Measurements from ENCODE around the gene BANP. TPM values are rescaled to one million over a fixed set of nuclear protein-coding genes. Genes with fewer than 3 reads are reported as not detected.

Gene BANP
- total RNA-seq, 3 donors from 2014 or later (not counting 1 experiment from before 2014, with no cell fraction given): 88.8 to 117 (median 117) TPM

DNA sequence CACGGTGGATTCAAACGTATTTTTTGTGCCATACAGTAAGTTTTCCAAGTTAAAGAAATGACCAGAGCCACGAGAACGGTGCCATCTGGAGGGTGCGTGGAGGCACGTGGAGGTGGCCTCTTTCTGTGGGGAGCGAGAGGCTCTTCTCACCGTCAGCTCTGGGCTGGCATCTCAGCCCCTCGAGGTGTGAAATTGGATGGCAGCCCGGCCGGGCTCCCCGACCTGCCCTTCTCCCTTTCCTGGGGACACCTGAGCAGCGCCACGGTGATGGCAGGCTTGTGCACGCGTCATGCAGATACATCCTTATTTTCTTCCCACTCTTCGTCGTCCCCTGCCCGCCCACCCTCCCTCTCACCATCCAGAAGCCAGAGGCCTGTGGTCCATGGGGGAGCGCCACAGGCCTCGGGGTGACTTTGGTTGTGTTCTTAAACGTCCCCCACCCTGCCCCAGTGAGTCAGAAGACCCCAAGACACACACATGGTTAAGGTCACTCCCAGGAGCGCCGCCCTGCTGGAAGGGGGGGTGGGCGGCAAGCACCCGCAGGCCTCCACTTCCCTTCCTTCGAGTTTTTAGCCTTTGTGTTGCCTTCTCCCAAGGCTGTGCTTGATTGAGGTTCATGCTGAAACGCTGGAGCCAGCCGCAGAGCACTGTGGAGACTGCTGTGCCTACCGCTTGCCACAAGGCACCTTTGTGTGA, 109.4 kb downstream of the BANP start:
- no peaks in the 10 kb centered on the region for H3K36me3 Mint-ChIP-seq
- no peaks in the 10 kb centered on the region for H3K27me3 ChIP-seq (ENCODE audit: control insufficient read depth, insufficient read depth, low read length)
- H3K4me1 Mint-ChIP-seq: peaks cover 0 to 4% of the 10 kb centered on the region in 2 donors
- 96% methylated on average over 29 of the region's 30 CpGs for WGBS (ENCODE audit: insufficient coverage)
- no peaks in the 10 kb centered on the region for H3K4me1 ChIP-seq (ENCODE audit: control insufficient read depth, insufficient read depth, low read length)
- no peak overlapping the region for H3K27ac ChIP-seq (ENCODE audit: low read length)
- H3K4me3 Mint-ChIP-seq: no peak overlapping the region
- TF ChIP-seq, protein P1, sequence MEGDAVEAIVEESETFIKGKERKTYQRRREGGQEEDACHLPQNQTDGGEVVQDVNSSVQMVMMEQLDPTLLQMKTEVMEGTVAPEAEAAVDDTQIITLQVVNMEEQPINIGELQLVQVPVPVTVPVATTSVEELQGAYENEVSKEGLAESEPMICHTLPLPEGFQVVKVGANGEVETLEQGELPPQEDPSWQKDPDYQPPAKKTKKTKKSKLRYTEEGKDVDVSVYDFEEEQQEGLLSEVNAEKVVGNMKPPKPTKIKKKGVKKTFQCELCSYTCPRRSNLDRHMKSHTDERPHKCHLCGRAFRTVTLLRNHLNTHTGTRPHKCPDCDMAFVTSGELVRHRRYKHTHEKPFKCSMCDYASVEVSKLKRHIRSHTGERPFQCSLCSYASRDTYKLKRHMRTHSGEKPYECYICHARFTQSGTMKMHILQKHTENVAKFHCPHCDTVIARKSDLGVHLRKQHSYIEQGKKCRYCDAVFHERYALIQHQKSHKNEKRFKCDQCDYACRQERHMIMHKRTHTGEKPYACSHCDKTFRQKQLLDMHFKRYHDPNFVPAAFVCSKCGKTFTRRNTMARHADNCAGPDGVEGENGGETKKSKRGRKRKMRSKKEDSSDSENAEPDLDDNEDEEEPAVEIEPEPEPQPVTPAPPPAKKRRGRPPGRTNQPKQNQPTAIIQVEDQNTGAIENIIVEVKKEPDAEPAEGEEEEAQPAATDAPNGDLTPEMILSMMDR (IDR thresholded peaks at IDR 0.05): no peak
- H3K9me3 Mint-ChIP-seq: no peaks in the 10 kb centered on the region
- DNase-seq: no peak
- peaks cover 25% of the 10 kb centered on the region for H3K36me3 ChIP-seq (ENCODE audit: control insufficient read depth, insufficient read depth, low read length)
- no peaks in the 10 kb centered on the region for H3K27me3 Mint-ChIP-seq (ENCODE audit: low read depth in 2 of 2)
- no peak overlapping the region for H3K27ac Mint-ChIP-seq
- H3K9me3 ChIP-seq (ENCODE audit: control insufficient read depth, insufficient read depth, low read length): no peaks in the 10 kb centered on the region
- no peak for ATAC-seq
- intact Hi-C loops (cut with micrococcal nuclease): no loop called here
- no peak overlapping the region for H3K4me3 ChIP-seq (ENCODE audit: low read length)

DNA sequence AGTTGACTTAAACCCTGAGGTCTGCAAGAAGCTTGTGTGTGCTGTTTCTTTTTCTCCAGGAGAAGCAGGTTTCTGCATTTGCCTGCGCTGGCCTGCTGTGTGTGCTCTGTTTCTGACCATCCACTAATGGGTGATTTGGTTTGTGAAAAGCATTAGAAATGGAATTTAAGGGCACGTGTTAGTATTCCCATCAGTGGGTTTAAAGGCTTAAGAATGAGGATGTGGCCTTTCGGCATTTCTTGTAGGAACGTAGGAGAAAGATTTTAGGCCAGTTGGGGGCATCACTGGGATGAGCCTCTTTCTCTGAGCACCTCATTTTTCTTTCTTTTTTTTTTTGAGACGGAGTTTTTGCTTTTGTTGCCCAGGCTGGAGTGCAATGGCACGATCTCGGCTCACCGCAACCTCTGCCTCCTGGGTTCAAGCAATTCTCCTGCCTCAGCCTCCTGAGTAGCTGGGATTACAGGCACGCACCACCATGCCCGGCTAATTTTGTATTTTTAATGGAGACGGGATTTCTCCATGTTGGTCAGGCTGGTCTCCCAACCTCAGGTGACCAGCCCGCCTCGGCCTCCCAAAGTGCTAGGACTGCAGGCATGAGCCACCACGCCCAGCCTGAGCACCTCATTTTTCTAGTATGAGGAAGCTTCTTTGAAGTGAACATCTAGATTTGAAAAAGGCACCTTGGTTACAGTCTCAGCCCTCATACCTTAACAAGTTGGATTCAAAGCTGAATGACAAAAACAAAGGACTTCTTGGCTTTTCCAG, 110.3 kb downstream of the BANP start:
- no peaks in the 10 kb centered on the region for H3K4me1 ChIP-seq (ENCODE audit: control insufficient read depth, insufficient read depth, low read length)
- Mint-ChIP-seq H3K4me1 (peaks cover 0 to 4% of the 10 kb centered on the region in 2 donors), H3K4me3 (no peak overlapping the region), H3K36me3 (no peaks in the 10 kb centered on the region), H3K27ac (no peak overlapping the region), H3K27me3 (ENCODE audit: low read depth in 2 of 2) (no peaks in the 10 kb centered on the region), H3K9me3 (no peaks in the 10 kb centered on the region)
- H3K4me3 ChIP-seq (ENCODE audit: low read length): no peak overlapping the region
- no peak overlapping the region for H3K27ac ChIP-seq (ENCODE audit: low read length)
- 93% methylated on average over 14 of the region's 14 CpGs for WGBS (ENCODE audit: insufficient coverage)
- TF ChIP-seq, protein P1 (IDR thresholded peaks at IDR 0.05): no peak
- peaks cover 25% of the 10 kb centered on the region for H3K36me3 ChIP-seq (ENCODE audit: control insufficient read depth, insufficient read depth, low read length)
- H3K9me3 ChIP-seq (ENCODE audit: control insufficient read depth, insufficient read depth, low read length): no peaks in the 10 kb centered on the region
- no peaks in the 10 kb centered on the region for H3K27me3 ChIP-seq (ENCODE audit: control insufficient read depth, insufficient read depth, low read length)
- ATAC-seq (no peak), DNase-seq (no peak)
- intact Hi-C loops (cut with micrococcal nuclease): no loop called here

DNA sequence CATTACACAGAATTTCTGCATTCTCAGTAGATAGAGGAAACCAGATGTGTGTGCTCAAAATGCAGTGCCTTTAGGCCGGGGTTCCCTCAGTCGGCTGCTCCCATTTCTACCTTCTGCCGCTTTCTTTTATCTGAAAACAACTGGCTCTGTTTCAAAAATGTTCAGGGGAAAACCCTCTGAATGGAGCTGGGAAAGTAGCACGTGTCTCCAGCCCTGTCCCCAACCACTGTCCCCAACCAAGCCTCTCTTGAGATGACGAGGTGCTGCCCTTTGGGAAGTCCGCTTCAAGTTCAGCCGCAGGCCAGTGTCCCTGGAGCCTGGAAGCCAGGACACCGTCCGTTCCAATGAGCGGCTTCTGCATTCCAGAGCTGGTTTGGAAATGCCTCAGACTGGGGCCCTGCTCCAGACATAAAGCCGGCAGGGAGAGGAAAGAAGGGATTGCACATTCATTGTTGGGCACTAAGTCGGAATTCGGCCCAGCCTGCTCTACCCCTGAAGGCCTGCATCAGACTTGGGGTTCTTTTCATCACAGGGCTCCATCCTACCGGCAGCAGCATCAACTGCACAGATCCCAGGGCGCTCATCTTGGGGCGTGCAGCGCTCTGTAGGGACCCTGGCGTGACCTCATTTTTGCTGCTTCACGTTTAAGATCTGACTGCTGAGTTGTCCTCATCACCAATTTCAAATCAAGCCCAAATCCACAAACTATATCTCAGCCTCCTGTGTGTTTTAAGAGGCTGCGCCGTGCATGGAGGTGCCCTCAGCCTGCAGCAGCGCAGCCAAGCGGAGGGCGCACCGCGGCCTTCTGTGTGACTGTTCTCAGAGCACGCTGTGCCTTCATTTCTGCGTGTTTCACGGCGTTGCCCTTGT, 111.3 kb downstream of the BANP start:
- DNase-seq (no peak), ATAC-seq (no peak)
- intact Hi-C loops (cut with micrococcal nuclease): no loop called here
- no peaks in the 10 kb centered on the region for H3K27me3 ChIP-seq (ENCODE audit: control insufficient read depth, insufficient read depth, low read length)
- H3K9me3 ChIP-seq (ENCODE audit: control insufficient read depth, insufficient read depth, low read length): no peaks in the 10 kb centered on the region
- no peak overlapping the region for H3K27ac ChIP-seq (ENCODE audit: low read length)
- Mint-ChIP-seq H3K27ac (no peak overlapping the region), H3K9me3 (no peaks in the 10 kb centered on the region), H3K27me3 (ENCODE audit: low read depth in 2 of 2) (no peaks in the 10 kb centered on the region), H3K4me1 (peaks cover 0 to 4% of the 10 kb centered on the region in 2 donors), H3K36me3 (no peaks in the 10 kb centered on the region), H3K4me3 (no peak overlapping the region)
- H3K36me3 ChIP-seq (ENCODE audit: control insufficient read depth, insufficient read depth, low read length): peaks cover 28% of the 10 kb centered on the region
- 91% methylated on average over 30 of the region's 30 CpGs for WGBS (ENCODE audit: insufficient coverage)
- H3K4me3 ChIP-seq (ENCODE audit: low read length): no peak overlapping the region
- TF ChIP-seq, protein P1 (IDR thresholded peaks at IDR 0.05): no peak
- H3K4me1 ChIP-seq (ENCODE audit: control insufficient read depth, insufficient read depth, low read length): no peaks in the 10 kb centered on the region
